ENCODE measurements around the gene MAP3K13. TPM values are rescaled to one million over a fixed set of nuclear protein-coding genes. Genes with fewer than 3 reads are reported as not detected.
"Not testable (repeated sequence)": the region's sequence is repeated elsewhere in the genome, so short reads cannot be mapped to it uniquely, and the experiment has no call there.

The MAP3K13 gene
- total and polyA plus RNA-seq, 2 experiments from 2014 or later = 43.8 to 65.3 TPM

DNA sequence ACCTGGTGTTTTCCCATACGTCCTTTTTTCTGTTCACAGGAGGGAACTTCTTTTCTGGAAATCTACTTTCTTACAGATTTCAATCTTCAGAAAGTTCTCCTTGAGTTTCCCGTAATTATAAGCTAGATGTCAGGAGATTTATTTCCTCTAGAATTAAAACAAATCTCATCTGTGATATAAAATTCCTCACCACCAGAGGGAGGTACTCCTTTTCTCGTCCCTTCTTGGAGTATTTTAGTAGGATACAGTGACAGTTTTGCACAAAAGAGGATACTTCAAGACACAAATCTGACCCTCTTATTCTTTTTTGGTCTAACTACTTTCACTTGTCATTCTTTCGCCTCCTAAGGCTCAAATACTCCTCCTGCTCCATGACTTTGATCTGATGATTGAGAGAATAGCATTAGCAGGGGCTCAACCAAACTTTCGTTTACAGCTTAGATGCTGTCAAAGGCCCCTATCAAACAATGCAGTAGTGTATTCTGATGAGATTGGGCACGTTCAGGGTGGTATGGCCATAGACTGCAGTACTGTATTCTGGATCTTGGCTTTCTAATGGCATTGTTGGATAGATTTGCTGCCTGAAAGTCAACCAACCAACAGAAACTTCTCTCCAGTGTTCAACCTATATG, 97.9 kb downstream of the MAP3K13 start:
- no peak for DNase-seq (ENCODE audit: low spot score)
- Histone ChIP-seq H3K4me1 (ENCODE audit: insufficient read depth) (no peaks in the 10 kb centered on the region), H3K79me2 (no peaks in the 10 kb centered on the region), H3K27ac (no peak overlapping the region), H3K9me2 (replicated peaks; ENCODE audit: insufficient read depth) (no peaks in the 10 kb centered on the region), H2AFZ (no peak overlapping the region), H3K9me3 (ENCODE audit: low read depth) (no peaks in the 10 kb centered on the region), H3K4me2 (no peak overlapping the region), H3K36me3 (replicated peaks; ENCODE audit: insufficient read depth, low read depth) (no peaks in the 10 kb centered on the region), H3K27me3 (no peaks in the 10 kb centered on the region), H4K20me1 (ENCODE audit: insufficient read depth, poor library complexity, severe bottlenecking) (no peaks in the 10 kb centered on the region), H3K4me3 (no peak overlapping the region)
- 77% methylated on average over 6 of the region's 6 CpGs for WGBS (ENCODE audit: low lambda C conversion rate, missing lambda C conversion rate)
- TF ChIP-seq, protein P1, sequence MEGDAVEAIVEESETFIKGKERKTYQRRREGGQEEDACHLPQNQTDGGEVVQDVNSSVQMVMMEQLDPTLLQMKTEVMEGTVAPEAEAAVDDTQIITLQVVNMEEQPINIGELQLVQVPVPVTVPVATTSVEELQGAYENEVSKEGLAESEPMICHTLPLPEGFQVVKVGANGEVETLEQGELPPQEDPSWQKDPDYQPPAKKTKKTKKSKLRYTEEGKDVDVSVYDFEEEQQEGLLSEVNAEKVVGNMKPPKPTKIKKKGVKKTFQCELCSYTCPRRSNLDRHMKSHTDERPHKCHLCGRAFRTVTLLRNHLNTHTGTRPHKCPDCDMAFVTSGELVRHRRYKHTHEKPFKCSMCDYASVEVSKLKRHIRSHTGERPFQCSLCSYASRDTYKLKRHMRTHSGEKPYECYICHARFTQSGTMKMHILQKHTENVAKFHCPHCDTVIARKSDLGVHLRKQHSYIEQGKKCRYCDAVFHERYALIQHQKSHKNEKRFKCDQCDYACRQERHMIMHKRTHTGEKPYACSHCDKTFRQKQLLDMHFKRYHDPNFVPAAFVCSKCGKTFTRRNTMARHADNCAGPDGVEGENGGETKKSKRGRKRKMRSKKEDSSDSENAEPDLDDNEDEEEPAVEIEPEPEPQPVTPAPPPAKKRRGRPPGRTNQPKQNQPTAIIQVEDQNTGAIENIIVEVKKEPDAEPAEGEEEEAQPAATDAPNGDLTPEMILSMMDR (IDR thresholded peaks at IDR 0.05; ENCODE audit: poor library complexity) = peak; percentile 34
- TF ChIP-seq EZH2phosphoT487 (IDR thresholded peaks at IDR 0.05; ENCODE audit: low read depth, severe bottlenecking, unreplicated experiment) (no peak), EZH2 (IDR thresholded peaks at IDR 0.05; ENCODE audit: borderline replicate concordance) (no peak)

DNA sequence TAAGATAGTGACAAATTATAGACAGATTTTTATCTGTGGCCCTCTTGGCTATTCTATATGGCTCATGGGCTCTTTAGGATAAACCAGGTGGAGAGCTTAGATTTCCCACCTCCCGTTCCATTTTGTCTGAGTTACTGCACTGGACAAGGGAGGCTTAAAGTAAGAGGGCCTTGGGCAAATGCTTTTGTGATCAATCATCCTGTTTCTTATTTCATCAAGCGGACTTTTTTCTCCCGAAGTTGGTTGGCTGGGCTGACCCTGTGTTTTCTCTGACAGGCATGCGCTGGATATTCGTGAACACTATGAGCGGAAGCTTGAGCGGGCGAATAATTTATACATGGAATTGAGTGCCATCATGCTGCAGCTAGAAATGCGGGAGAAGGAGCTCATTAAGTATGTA, 102.5 kb downstream of the MAP3K13 start:
- Histone ChIP-seq H2AFZ (no peak overlapping the region), H3K79me2 (no peaks in the 10 kb centered on the region), H3K9me2 (replicated peaks; ENCODE audit: insufficient read depth) (no peaks in the 10 kb centered on the region), H3K4me2 (no peak overlapping the region), H3K9me3 (ENCODE audit: low read depth) (no peaks in the 10 kb centered on the region), H3K27me3 (no peaks in the 10 kb centered on the region), H3K4me3 (no peak overlapping the region), H4K20me1 (ENCODE audit: insufficient read depth, poor library complexity, severe bottlenecking) (no peaks in the 10 kb centered on the region), H3K4me1 (ENCODE audit: insufficient read depth) (no peaks in the 10 kb centered on the region), H3K36me3 (replicated peaks; ENCODE audit: insufficient read depth, low read depth) (no peaks in the 10 kb centered on the region), H3K27ac (no peak overlapping the region)
- DNase-seq (ENCODE audit: low spot score) = no peak
- WGBS (ENCODE audit: low lambda C conversion rate, missing lambda C conversion rate) = 93% methylated on average over 9 of the region's 9 CpGs
- TF ChIP-seq, protein P1 (IDR thresholded peaks at IDR 0.05; ENCODE audit: poor library complexity) = no peak

DNA sequence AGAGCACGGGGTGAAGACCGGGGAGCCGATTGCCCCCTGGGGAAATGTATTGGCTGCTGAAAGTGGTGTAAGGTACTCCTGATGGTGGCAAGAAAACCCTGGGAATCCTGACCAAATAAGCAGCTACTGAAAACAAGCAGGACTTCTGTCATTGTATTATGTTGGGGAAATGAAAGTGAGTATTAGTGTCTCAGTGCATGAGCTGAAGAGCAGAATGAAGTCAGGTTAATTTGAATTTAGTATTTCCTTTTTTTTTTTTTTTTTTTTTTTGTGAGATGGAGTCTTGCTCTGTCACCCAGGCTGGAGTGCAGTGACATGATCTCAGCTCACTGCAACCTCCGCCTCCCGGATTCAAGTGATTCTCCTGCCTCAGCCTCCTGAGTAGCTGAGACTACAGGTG, 103.2 kb downstream of the MAP3K13 start:
- H3K36me3 ChIP-seq (replicated peaks; ENCODE audit: insufficient read depth, low read depth); DNase-seq (ENCODE audit: low spot score); H3K4me3 ChIP-seq; H3K4me2 ChIP-seq; H4K20me1 ChIP-seq (ENCODE audit: insufficient read depth, poor library complexity, severe bottlenecking); H3K27me3 ChIP-seq; H2AFZ ChIP-seq; H3K79me2 ChIP-seq; H3K9me3 ChIP-seq (ENCODE audit: low read depth); H3K27ac ChIP-seq; H3K9me2 ChIP-seq (replicated peaks; ENCODE audit: insufficient read depth); H3K4me1 ChIP-seq (ENCODE audit: insufficient read depth): not testable (repeated sequence)
- WGBS (ENCODE audit: low lambda C conversion rate, missing lambda C conversion rate) = 100% methylated on average over 5 of the region's 5 CpGs

DNA sequence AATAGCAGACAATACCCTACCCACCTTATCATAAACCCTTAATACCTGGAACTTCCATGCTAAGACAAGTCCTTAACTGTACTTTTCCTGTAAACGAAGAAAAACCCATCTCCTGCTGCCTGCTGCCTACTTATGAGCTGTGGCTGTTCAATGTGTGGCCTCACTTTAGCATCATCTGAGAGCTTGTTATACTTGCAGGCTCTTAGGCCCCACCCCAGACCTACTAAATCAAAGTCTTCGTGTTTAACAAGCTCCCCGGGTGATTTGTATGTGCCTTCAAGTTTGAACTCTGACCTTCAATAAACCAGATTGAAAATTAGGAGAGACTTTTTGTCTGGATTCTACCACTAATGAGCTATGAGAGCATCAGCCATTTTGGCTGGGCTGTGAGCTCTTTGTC, 106.6 kb downstream of the MAP3K13 start:
- Histone ChIP-seq H3K27ac (no peak overlapping the region), H3K9me3 (ENCODE audit: low read depth) (no peaks in the 10 kb centered on the region), H2AFZ (no peak overlapping the region), H3K9me2 (replicated peaks; ENCODE audit: insufficient read depth) (no peaks in the 10 kb centered on the region), H4K20me1 (ENCODE audit: insufficient read depth, poor library complexity, severe bottlenecking) (no peaks in the 10 kb centered on the region), H3K27me3 (no peaks in the 10 kb centered on the region), H3K4me2 (no peak overlapping the region), H3K4me3 (no peak overlapping the region), H3K79me2 (no peaks in the 10 kb centered on the region), H3K36me3 (replicated peaks; ENCODE audit: insufficient read depth, low read depth) (no peaks in the 10 kb centered on the region), H3K4me1 (ENCODE audit: insufficient read depth) (no peaks in the 10 kb centered on the region)
- TF ChIP-seq, protein P1 (IDR thresholded peaks at IDR 0.05; ENCODE audit: poor library complexity) = no peak
- TF ChIP-seq EZH2phosphoT487 (IDR thresholded peaks at IDR 0.05; ENCODE audit: low read depth, severe bottlenecking, unreplicated experiment) (no peak), EZH2 (IDR thresholded peaks at IDR 0.05; ENCODE audit: borderline replicate concordance) (no peak)
- no peak for DNase-seq (ENCODE audit: low spot score)
- 62% methylated on average over 3 of the region's 3 CpGs for WGBS (ENCODE audit: low lambda C conversion rate, missing lambda C conversion rate)

Data from hepatocyte (in vitro differentiated cells).